ENCODE results near the gene KIF4B. TPM values are rescaled to one million over a fixed set of nuclear protein-coding genes. Genes with fewer than 3 reads are reported as not detected.

The KIF4B gene
- total and polyA plus RNA-seq, 12 donors = 0.06 to 0.09 TPM; not detected in 10

- no peak for DNase-seq
- H3K27me3 ChIP-seq = no peaks in the 10 kb centered on the region
- intact Hi-C loops (cut with DNase I) = no loop called here
- no peaks in the 10 kb centered on the region for H3K36me3 ChIP-seq (replicated peaks in 1 of 2)
- H3K4me3 ChIP-seq = no peak overlapping the region
- WGBS, 4 donors = 49 to 55% (median 52%) methylated on average over 4 of the region's 4 CpGs
- no peak overlapping the region for H3K27ac ChIP-seq
- no peaks in the 10 kb centered on the region for H3K9me3 ChIP-seq (replicated peaks in 1 of 3)
- no peak for TF ChIP-seq CTCF (IDR thresholded peaks at IDR 0.05)
- no peak for TF ChIP-seq POLR2A (IDR thresholded peaks at IDR 0.05)
- H3K4me1 ChIP-seq (replicated peaks in 1 of 2) = no peaks in the 10 kb centered on the region
Observed at GRCh38 chr5:154986151-154986550, 27.4 kb upstream of the KIF4B start.

- intact Hi-C loops (cut with DNase I) = no loop called here
- H3K27ac ChIP-seq = no peak overlapping the region
Observed at GRCh38 chr5:154989626-154990025, 23.9 kb upstream of the KIF4B start.

GRCh38 chr5:154993461-154993860 lies 20.1 kb upstream of the KIF4B start:
- intact Hi-C loops (cut with DNase I) = no loop called here
- no peaks in the 10 kb centered on the region for H3K9me3 ChIP-seq (replicated peaks in 1 of 3)
- no peak for DNase-seq
- TF ChIP-seq CTCF (IDR thresholded peaks at IDR 0.05) (no peak), POLR2A (IDR thresholded peaks at IDR 0.05) (no peak)
- H3K27ac ChIP-seq = no peak overlapping the region
- no peaks in the 10 kb centered on the region for H3K27me3 ChIP-seq
- no peaks in the 10 kb centered on the region for H3K4me1 ChIP-seq (replicated peaks in 1 of 2)
- 63 to 85% (median 76%) methylated on average over 2 of the region's 2 CpGs for WGBS, 4 donors
- H3K4me3 ChIP-seq = no peak overlapping the region
- H3K36me3 ChIP-seq (replicated peaks in 1 of 2) = no peaks in the 10 kb centered on the region

More at GRCh38 chr5:154989626-154990025, 23.9 kb upstream of the KIF4B start:
- TF ChIP-seq POLR2A (IDR thresholded peaks at IDR 0.05) (no peak), CTCF (IDR thresholded peaks at IDR 0.05) (no peak)
- no peak for DNase-seq
- H3K4me3 ChIP-seq = no peak overlapping the region
- H3K27me3 ChIP-seq = no peaks in the 10 kb centered on the region
- WGBS, 4 donors = 36 to 56% (median 46%) methylated on average over 2 of the region's 2 CpGs
- no peaks in the 10 kb centered on the region for H3K9me3 ChIP-seq (replicated peaks in 1 of 3)
- H3K4me1 ChIP-seq (replicated peaks in 1 of 2) = no peaks in the 10 kb centered on the region
- H3K36me3 ChIP-seq (replicated peaks in 1 of 2) = no peaks in the 10 kb centered on the region

GRCh38 chr5:154995679-154996078 lies 17.9 kb upstream of the KIF4B start:
- H3K36me3 ChIP-seq (replicated peaks in 1 of 2) = no peaks in the 10 kb centered on the region
- no peak for DNase-seq
- H3K27ac ChIP-seq = no peak overlapping the region
- no peak overlapping the region for H3K4me3 ChIP-seq
- no peaks in the 10 kb centered on the region for H3K4me1 ChIP-seq (replicated peaks in 1 of 2)
- no peaks in the 10 kb centered on the region for H3K9me3 ChIP-seq (replicated peaks in 1 of 3)
- WGBS, 4 donors = 60 to 69% (median 63%) methylated on average over 4 of the region's 4 CpGs
- H3K27me3 ChIP-seq = peaks cover 2% of the 10 kb centered on the region
- no peak for TF ChIP-seq POLR2A (IDR thresholded peaks at IDR 0.05)
- no peak for TF ChIP-seq CTCF (IDR thresholded peaks at IDR 0.05)
- intact Hi-C loops (cut with DNase I) = no loop called here

Data from adrenal gland (tissue), 12 donors.